ENCODE measurements around the gene C6orf132.

Gene C6orf132

GRCh38 chr6:42068173-42068572, 74.2 kb downstream of the C6orf132 start:
- H3K27ac ChIP-seq: no peak overlapping the region
- no peak for TF ChIP-seq CTCF (conservative IDR thresholded peaks at IDR 0.05)

GRCh38 chr6:42066156-42066675, 76.2 kb downstream of the C6orf132 start:
- H3K27ac ChIP-seq: no peak overlapping the region
- TF ChIP-seq CTCF (conservative IDR thresholded peaks at IDR 0.05): no peak

GRCh38 chr6:42059743-42060142, 82.7 kb downstream of the C6orf132 start:
- no peak for TF ChIP-seq CTCF (conservative IDR thresholded peaks at IDR 0.05)
- no peak overlapping the region for H3K27ac ChIP-seq

GRCh38 chr6:42053601-42054000, 88.8 kb downstream of the C6orf132 start:
- no peak for TF ChIP-seq CTCF (conservative IDR thresholded peaks at IDR 0.05)
- no peak overlapping the region for H3K27ac ChIP-seq

- TF ChIP-seq CTCF (conservative IDR thresholded peaks at IDR 0.05): no peak
- H3K27ac ChIP-seq: peak overlapping the region; percentile 83; the same call in 1 of the 2 replicates
These were observed 91.2 kb downstream of the C6orf132 start for GRCh38 chr6:42051268-42051653.
